NCI-H446 (cell line): Measurements from ENCODE around the gene VPS72.
"Not testable (repeated sequence)": the region's sequence is repeated elsewhere in the genome, so short reads cannot be mapped to it uniquely, and the experiment has no call there.

ENCODE experiments used
- DNase-seq, 2 experiments: peaks; one replicate each; lab custom pipeline; 2025; lab: John Stamatoyannopoulos, UW

Gene VPS72, protein sequence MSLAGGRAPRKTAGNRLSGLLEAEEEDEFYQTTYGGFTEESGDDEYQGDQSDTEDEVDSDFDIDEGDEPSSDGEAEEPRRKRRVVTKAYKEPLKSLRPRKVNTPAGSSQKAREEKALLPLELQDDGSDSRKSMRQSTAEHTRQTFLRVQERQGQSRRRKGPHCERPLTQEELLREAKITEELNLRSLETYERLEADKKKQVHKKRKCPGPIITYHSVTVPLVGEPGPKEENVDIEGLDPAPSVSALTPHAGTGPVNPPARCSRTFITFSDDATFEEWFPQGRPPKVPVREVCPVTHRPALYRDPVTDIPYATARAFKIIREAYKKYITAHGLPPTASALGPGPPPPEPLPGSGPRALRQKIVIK

DNA sequence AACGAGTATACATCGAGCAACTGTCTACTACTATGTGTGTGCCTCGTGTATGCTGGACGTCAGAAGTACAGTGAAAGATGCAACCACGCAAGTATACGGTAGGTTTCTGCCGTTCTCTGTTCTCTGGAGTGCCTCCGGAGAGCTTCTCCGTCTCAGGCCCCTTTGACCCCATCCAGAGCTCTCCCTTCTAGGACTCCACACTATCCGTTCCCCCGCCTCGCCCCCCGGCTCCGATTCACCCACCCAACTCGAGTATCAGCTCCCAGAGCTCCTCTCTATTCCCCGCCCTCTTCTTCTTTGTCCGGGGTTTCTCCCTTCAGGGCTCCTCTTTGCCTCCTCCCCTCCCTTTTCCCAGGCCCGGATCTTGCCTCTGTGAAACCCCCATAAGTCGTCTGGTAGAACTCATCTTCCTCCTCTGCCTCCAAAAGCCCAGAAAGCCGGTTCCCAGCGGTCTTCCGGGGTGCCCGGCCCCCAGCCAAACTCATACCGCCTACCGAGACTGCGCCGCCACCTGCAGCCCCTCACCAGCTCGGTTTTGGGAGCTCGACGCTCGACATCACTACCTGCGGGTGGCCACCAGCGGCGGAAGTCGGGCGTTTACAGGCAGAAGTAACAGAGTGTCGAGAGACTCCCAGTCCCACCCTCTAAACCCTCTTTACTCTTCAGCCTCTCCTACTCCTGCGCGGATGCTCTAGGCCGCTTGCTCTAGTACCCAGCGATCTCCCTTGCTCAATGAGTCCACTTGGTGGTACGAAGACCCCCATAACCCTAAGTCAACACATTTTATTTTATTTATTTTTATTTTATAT is at the start of gene VPS72:
Gene VPS72 (minus strand): TSS at position 561 of the 809 bp plus-strand sequence. CDS start 76 bp downstream, at position 485.
- DNase-seq = peak; percentile 67 to 87

- DNase-seq = peak; percentile 23 to 79
Observed at GRCh38 chr1:151238467-151238739, 48.4 kb upstream of the VPS72 start.

GRCh38 chr1:151237678-151238466 is 47.9 kb upstream of the VPS72 start:
- no peak for DNase-seq

DNA sequence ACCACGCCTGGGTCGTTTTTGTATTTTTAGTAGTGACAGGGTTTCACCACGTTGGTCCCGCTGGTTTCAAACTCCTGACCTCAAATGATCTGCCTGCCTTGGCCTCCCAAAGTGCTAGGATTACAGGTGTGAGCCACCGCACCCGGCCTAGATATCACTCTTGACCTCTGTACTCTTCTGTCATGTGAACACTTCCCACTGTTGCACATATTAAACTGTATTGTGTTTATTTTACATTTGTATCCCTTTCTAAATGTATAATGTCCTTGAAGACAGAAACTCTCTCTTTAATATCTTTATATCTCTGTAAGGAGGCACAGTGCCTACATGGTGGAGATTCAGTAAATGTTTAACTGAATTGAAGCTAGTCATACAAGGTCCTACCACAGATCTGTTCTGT is 45.2 kb upstream of the VPS72 start:
- DNase-seq = no peak

GRCh38 chr1:151222130-151222529 is 32.1 kb upstream of the VPS72 start:
- DNase-seq = peak in 1 of 2 experiments; percentile 45

GRCh38 chr1:151221616-151222015 is 31.6 kb upstream of the VPS72 start:
- no peak for DNase-seq

GRCh38 chr1:151213560-151213959 is 23.6 kb upstream of the VPS72 start:
- no peak for DNase-seq

DNA sequence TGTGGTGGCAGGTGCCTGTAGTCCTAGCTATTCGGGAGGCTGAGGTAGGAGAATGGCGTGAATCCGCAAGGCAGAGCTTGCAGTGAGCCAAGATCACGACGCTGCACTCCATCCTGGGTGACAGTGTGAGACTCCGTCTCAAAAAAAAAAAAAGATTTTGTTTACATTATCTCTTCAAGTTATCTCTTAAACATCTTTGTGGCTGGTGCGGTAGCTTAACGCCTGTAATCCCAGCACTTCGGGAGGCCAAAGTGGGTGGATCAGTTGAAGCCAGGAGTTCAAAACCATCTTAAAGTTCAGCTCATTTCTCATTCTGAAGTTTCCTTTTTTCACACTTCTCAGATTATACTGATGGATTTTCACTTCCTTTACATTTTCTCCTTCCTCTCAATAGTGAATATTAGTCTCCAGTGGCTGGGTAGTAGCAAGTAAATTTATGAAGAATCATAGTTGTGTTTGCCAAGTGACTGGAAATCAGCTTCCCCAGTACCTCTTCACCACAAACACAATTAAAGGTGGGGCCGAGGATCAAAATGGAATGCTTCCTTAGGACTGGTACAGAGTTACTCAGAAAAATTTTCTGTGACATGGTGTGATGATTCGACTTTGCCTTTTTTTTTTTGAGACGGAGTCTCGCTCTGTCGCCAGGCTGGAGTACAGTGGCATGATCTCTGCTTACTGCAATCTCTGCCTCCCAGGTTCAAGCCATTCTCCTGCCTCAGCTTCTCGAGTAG is 22.1 kb upstream of the VPS72 start:
- DNase-seq = no peak

GRCh38 chr1:151210830-151211229 is 20.8 kb upstream of the VPS72 start:
- no peak for DNase-seq

- not testable (repeated sequence) for DNase-seq
Observed at GRCh38 chr1:151205381-151205965, 15.5 kb upstream of the VPS72 start.

GRCh38 chr1:151199873-151200581 is 10.0 kb upstream of the VPS72 start:
- DNase-seq = no peak

DNA sequence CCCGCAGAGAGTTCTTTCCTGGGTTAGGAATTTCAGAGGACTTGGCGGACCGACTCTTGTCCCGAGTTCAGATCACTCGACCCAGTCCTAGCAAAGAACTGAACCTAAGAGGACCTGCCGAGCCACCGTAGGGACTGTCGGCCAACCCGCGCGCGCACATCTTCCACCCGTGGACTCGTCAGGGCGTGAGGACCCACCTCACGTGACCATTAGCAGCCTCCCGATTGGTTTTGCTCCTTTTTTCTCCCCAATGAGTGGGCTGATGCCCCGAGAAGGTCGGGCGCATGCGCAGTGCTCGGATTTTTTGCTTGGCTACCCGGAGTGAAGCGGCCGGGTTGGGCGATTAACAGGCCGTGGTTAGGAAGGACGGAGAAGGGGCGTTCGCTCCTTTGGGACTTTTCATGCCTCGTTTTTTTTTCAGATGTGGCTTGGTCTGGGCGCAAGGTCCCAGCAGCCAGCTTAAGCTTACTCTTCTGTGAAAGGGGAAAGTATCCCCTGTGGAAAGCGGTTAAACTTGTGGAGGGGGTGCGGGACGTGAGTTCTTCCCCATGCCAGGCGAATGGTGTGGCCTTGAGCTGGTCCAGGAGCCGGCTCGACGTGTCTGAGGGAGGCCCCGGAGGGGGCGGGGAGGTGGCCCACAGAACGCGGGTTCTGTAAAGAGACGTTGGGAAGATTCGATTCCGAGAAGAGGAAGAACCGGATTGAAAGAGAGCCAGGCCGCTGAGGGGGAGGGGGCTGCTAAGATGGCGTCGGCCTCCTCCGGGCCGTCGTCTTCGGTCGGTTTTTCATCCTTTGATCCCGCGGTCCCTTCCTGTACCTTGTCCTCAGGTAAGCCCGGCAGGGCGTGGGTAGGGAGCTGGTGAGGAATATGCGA is 8.5 kb upstream of the VPS72 start, which contains the start of gene PIP5K1A:
Gene PIP5K1A (plus strand): TSS at position 299 of the 874 bp plus-strand sequence. CDS start 445 bp downstream, at position 744.
- peak; percentile 93 to 98 for DNase-seq

GRCh38 chr1:151197863-151198253 is 7.9 kb upstream of the VPS72 start:
- DNase-seq = no peak

DNA sequence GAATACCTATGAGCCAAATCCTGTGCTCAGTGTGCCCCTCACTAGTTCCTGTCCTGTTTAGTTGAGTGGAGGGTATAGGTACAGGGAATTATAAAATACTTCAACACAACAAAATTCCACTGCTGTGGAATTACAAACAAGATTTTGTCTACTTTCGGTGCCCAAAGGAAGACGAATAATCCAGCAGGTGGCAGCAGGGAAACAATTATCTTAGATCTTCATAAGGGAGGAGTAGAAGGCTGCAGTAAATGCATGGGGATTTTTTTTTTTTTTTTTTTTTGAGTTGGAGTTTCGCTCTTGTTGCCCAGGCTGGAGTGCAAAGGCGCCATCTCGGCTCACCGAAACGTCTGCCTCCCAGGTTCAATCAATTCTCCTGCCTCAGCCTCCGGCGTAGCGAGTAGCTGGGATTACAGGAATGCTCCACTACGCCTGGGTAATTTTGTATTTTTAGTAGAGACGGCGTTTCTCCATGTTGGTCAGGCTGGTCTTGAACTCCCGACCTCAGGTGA is 6.3 kb upstream of the VPS72 start:
- DNase-seq = peak; percentile 75 to 85

- DNase-seq = peak in 1 of 2 experiments; percentile 22
Observed at GRCh38 chr1:151194894-151195594, 5.0 kb upstream of the VPS72 start.

DNA sequence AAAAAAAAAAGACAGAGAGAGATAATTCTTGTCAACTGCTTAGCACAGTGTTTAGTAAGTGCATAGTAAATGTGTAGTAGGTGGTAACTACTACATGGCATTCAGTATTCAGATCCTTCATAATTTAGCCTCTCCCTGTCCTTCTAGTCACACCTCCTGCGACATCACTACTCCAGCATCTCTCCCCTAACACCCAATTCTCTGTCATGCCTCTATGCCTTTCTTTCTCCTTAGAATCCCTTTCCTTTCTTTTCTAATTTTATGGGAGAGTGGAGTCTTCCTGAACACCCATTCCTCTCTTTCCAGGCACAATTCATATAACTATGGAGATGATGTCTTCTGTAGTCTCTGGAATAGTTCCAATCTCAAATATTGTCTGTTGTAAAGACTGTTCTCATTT is 3.9 kb upstream of the VPS72 start:
- no peak for DNase-seq

GRCh38 chr1:151193304-151193703 is 3.3 kb upstream of the VPS72 start:
- DNase-seq = no peak

GRCh38 chr1:151192047-151192446 is 2.0 kb upstream of the VPS72 start:
- DNase-seq = no peak

DNA sequence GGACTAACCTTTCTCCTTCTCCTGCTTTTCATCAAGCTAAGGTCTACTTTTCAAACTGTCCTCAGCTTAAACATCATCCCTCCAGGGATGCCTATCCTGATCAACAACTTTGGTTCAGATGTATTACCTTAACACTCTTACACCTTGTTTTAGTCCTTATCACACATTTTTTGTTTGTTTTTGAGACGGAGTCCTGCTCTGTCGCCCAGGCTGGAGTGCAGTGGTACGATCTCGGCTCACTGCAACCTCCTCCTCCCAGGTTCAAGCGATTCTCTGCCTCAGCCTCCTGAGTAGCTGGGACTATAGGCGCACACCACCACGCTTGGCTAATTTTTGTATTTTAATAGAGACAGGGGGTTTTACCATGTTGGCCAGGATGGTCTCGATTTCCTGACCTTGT is 1.3 kb downstream of the VPS72 start:
- not testable (repeated sequence) for DNase-seq
